ENCODE data around the gene MPO.

MPO gene

GRCh38 chr17:58312829-58313228 lies 32.1 kb upstream of the MPO start:
- DNase-seq (ENCODE audit: low spot score) = no peak
- TF ChIP-seq CTCF (IDR thresholded peaks at IDR 0.05; ENCODE audit: extremely low read depth, missing control alignments) = no peak

- TF ChIP-seq CTCF (IDR thresholded peaks at IDR 0.05; ENCODE audit: extremely low read depth, missing control alignments) = no peak
- no peak for DNase-seq (ENCODE audit: low spot score)
Observed at GRCh38 chr17:58312021-58312630, 31.4 kb upstream of the MPO start.

GRCh38 chr17:58311429-58311894 lies 30.7 kb upstream of the MPO start:
- no peak for TF ChIP-seq CTCF (IDR thresholded peaks at IDR 0.05; ENCODE audit: extremely low read depth, missing control alignments)
- DNase-seq (ENCODE audit: low spot score) = no peak

GRCh38 chr17:58310511-58311428 lies 30.0 kb upstream of the MPO start:
- TF ChIP-seq CTCF (IDR thresholded peaks at IDR 0.05; ENCODE audit: extremely low read depth, missing control alignments) = no peak
- DNase-seq (ENCODE audit: low spot score) = no peak

- no peak for DNase-seq (ENCODE audit: low spot score)
- no peak for TF ChIP-seq CTCF (IDR thresholded peaks at IDR 0.05; ENCODE audit: extremely low read depth, missing control alignments)
Observed at GRCh38 chr17:58309918-58310259, 29.2 kb upstream of the MPO start.

- no peak for DNase-seq (ENCODE audit: low spot score)
Observed at GRCh38 chr17:58308985-58309917, 28.5 kb upstream of the MPO start.

More at GRCh38 chr17:58308985-58309917, 28.5 kb upstream of the MPO start:
- no peak for TF ChIP-seq CTCF (IDR thresholded peaks at IDR 0.05; ENCODE audit: extremely low read depth, missing control alignments)
